ENCODE results near the gene NR6A1.
"Not testable (repeated sequence)": the region's sequence is repeated elsewhere in the genome, so short reads cannot be mapped to it uniquely, and the experiment has no call there.

NR6A1 gene

GRCh38 chr9:124778575-124779367 is 7.7 kb upstream of the NR6A1 start:
- in situ Hi-C loops (cut with MboI; ENCODE audit: low sequenced_read_pairs): no loop called here

GRCh38 chr9:124776954-124777648 is 6.0 kb upstream of the NR6A1 start, which contains the start of gene OLFML2A:
TSS of gene OLFML2A (plus strand) at chr9:124777133. CDS start at chr9:124777271, 138 bp downstream.
- in situ Hi-C loops (cut with MboI; ENCODE audit: low sequenced_read_pairs): no loop called here

GRCh38 chr9:124776618-124776953 is 5.5 kb upstream of the NR6A1 start:
- in situ Hi-C loops (cut with MboI; ENCODE audit: low sequenced_read_pairs): no loop called here

- in situ Hi-C loops (cut with MboI; ENCODE audit: low sequenced_read_pairs): no loop called here
Observed at GRCh38 chr9:124774129-124774978, 3.2 kb upstream of the NR6A1 start.

- in situ Hi-C loops (cut with MboI; ENCODE audit: low sequenced_read_pairs): no loop called here
Observed at GRCh38 chr9:124773473-124774128, 2.5 kb upstream of the NR6A1 start.

GRCh38 chr9:124772877-124773276 is 1.8 kb upstream of the NR6A1 start:
- in situ Hi-C loops (cut with MboI; ENCODE audit: low sequenced_read_pairs): not testable (repeated sequence)

GRCh38 chr9:124771867-124772679 is 962 bp upstream of the NR6A1 start:
- in situ Hi-C loops (cut with MboI; ENCODE audit: low sequenced_read_pairs): no loop called here

GRCh38 chr9:124770359-124771020 is 621 bp downstream of the NR6A1 start:
- in situ Hi-C loops (cut with MboI; ENCODE audit: low sequenced_read_pairs): no loop called here

GRCh38 chr9:124769549-124770358 is 1.4 kb downstream of the NR6A1 start:
- in situ Hi-C loops (cut with MboI; ENCODE audit: low sequenced_read_pairs): no loop called here

- in situ Hi-C loops (cut with MboI; ENCODE audit: low sequenced_read_pairs): no loop called here
Observed at GRCh38 chr9:124768750-124769548, 2.2 kb downstream of the NR6A1 start.

GRCh38 chr9:124768334-124768733 is 2.8 kb downstream of the NR6A1 start:
- in situ Hi-C loops (cut with MboI; ENCODE audit: low sequenced_read_pairs): no loop called here

- in situ Hi-C loops (cut with MboI; ENCODE audit: low sequenced_read_pairs): no loop called here
Observed at GRCh38 chr9:124767821-124768220, 3.3 kb downstream of the NR6A1 start.

- in situ Hi-C loops (cut with MboI; ENCODE audit: low sequenced_read_pairs): no loop called here
Observed at GRCh38 chr9:124766815-124767554, 4.1 kb downstream of the NR6A1 start.

- in situ Hi-C loops (cut with MboI; ENCODE audit: low sequenced_read_pairs): no loop called here
Observed at GRCh38 chr9:124766326-124766725, 4.8 kb downstream of the NR6A1 start.

- in situ Hi-C loops (cut with MboI; ENCODE audit: low sequenced_read_pairs): no loop called here
Observed at GRCh38 chr9:124765439-124765835, 5.7 kb downstream of the NR6A1 start.

GRCh38 chr9:124764774-124765438 is 6.2 kb downstream of the NR6A1 start:
- in situ Hi-C loops (cut with MboI; ENCODE audit: low sequenced_read_pairs): no loop called here

- in situ Hi-C loops (cut with MboI; ENCODE audit: low sequenced_read_pairs): no loop called here
Observed at GRCh38 chr9:124762633-124763032, 8.5 kb downstream of the NR6A1 start.

Data from hTERT RPE-1 (cell line).